T-helper 2 cell (primary cell): ENCODE results near the gene NMT2.

Experiments used
- DNase-seq, 5 experiments: peaks; one replicate each; pipeline versions ENCODE4 v3.0.0 to v3.0.0-alpha.2; 2012 to 2022

Gene NMT2

DNA sequence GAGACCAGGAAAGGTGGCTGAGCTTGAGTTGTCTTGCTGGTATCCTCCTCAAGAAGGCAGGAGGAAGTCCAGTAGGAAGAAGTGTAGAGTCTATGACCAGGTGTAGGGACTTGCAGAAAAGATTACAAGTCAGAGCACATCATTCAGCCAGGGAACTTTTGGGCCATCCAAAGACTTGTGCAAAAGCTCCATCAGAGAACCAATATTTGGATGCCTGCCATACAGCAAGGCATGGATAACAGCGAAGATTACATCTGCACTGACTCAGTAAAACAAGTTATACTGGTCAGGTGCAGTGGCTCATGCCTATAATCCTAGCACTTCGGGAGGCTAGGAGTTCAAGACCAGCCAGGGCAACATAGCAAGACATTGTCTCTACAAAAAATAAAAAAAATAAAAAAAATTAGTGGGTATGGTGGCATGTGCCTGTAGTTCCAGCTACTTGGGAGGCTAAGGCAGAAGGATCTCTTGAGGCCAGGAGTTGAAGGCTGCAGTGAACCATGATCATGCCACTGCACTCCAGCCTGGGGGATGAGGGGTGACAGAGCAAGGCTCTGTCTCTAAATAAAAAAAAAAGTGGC lies 13.2 kb upstream of the NMT2 start:
- DNase-seq = no peak

DNA sequence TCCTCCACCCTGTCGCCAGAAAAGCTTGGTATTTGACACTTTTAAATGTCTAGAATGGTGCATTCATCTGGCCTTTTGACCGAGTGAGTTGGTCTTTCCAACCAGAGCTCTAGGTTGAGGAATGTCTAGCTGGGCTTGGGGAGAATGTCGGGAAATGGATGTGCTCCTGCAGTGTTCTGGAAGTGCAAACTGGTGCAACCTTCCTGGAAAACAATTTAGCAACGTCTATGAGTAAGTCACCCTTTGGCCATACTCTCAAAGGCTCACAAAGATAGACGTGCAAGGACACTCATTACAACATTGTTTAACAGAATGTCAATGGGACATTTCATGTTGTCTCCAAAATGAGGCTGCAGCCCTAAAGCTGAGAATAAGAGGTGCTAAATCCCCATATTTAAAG lies 12.2 kb upstream of the NMT2 start:
- no peak for DNase-seq

DNA sequence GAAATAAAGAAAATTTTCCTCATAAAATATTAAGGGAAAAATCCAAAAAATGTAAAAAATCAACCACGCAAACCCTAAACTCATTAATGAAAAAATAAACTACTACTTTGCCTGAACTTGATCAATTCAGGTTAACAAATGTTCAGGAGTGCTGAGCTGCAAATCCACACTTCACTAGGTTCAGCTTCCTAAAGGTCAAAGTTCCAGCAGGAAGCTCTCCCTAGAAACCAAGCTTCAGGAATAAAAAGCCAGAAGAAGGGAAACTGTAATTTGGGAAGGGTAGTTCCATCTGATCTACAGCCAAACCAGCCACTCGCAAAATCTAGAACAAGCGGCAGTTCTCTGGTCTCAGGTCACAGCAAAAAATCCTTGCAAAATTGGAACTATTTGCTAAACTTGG lies 7.8 kb upstream of the NMT2 start:
- DNase-seq = no peak

DNA sequence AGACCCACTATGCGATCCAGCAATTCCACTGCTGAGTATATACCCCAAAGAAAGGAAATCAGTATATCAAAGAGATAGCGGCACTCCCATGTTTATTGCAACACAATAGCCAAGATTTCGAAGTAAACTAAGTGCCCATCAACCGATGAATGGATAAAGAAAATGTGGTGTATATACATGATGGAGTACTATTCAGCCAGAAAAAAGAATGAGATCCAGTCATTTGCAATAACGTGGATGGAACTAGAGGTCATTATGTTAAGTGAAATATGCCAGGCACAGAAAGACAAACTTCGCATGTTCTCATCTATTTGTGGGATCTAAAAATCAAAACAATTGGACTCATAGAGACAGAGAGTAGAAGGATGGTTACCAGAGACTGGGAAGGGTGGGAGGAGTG lies 7.1 kb upstream of the NMT2 start:
- no peak for DNase-seq

DNA sequence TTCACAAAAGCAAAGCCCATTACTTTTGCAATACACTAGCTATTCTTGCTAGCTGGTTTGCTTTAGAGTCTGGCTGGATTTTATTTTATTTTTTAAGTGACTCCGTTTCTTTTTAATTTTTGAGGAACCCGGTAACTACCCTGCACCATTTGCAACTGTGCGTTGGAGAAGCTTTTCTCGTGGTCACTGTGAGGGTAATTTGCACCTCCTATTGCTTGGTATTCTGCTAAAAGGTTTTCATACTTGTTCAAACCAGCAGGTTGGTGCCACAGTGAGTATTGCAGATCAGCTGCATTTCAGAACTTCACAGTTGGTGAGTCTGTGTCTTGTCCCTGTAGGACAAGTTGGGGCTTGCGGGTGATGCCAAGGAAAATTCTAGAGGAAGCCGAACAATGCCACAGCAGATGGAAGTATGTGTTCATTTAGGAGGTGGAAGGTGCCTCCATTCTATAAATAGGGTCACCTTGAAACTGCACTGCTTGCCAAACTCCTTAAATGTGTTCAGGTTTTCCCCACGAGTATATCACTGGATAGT lies 3.9 kb upstream of the NMT2 start:
- peak in 1 of 5 experiments; percentile 78 for DNase-seq

DNA sequence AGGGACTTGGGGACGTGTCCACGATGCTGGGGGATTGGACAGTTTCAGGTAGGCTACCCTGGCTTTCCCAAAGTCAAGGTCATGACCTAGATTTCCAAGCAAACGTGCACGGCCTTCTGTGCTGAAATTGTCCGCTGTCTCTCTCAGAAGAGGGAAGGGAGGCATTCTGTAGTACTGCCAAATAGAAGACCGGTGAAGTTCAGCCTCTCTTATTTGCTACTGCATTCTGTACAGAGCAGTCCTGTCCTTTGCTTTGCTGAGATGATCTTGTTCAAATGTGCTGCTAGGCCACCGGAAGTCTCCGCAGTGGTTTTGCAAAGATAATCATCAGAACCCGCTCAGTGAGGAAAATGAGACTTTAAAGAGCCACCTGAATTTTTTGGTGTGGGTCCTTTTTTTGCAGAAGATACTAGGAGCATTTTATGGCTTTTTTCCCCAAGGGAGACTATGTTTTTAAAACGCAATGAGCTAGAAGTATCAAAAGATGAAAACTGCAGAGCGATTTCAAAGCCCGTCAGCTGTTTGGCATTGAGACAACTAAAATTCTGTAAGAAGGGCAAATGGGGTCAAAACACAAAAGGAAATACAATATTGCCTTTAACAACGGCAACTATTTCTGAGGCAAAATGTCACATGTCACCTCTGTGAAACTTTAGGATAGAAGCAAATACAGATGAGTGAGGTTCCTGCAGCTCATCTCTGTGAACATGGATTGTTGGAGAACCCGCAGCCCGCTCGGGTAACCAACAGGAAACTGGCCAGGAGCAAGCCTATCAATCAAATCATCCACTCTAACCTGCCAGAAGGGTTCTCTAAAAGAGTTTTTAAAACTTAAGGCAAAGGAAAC lies 1.3 kb upstream of the NMT2 start:
- DNase-seq = peak in 4 of 5 experiments; percentile 4 to 95 (median 59)

DNA sequence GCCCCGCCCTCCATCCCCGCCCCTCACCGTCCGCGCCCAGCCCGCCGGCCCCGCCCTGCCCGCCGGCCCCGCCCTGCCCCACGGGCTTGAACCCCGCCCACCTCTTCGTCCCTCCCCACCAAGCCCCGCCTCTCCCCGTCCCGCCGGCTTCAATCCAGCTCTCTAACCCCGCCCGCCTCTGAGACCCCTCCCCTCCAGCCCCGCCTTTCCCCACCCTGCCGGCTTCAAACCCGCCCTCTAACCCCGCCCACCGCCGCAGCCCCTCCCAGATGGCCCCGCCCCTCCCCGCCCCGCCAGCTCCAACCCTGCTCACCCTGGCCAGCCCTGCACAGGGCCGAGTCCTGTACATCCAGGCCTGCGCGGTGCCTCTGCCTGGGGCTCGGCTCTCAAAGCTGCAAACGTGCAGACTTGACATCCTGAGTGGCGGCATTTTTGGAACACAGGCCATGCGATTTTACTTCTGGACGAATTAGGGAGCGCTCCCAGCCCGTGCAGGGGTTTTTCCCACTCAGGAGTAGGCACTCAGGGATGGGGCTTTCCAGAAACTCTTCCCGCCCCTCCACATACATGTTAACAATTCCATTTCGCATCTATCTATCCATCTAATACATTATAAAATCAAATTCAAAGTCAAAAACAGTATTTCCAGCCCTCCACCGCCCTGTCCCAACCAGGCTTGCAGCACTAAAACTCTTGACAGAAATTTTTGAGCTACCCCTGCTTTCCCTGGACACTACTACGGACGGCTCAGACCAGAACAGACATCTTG lies 477 bp upstream of the NMT2 start:
- DNase-seq = peak; percentile 87 to 97 (median 94)

DNA sequence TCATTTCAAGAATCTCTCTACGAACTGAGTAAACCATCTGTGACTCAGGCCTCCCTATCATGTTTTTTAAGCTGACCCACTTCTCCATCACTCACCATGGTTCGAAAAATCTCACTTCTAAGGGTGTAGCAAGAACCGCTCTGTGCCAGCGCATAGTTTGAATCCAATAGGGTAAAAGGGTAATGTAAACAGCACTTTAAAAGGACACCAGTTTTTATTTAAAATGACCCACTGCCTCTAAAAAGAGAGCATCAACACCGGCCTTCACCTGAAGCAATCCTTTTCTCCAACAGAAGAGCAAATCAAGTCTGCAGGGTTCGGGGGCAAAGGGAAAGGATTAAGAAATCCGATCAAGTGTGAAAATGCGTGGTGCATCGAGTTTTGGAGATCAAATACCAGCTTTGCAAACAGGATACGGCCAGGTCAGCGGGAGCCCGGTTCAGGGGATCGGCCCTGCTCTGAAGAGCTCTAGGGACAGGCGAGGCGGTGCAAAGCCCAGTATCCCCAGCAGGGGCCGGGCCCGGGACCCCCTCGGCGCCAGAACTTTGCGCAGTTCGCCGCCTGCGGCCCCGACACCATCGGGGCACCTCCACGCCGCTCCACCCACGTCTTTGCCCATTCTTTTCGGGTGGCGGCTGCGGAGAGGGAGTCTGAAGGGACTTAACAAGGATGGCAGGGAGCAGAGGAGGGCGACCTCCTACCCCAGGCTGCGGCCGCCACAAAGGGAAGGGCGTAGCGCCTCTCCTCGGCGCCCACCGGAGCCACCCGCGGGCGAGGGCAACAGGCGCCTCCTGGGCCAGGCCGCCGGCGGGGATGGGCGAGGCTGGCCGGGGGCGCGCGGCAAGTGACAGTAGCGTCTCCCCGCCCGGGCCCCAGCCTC lies 842 bp downstream of the NMT2 start:
- DNase-seq = peak; percentile 8 to 62 (median 27)

DNA sequence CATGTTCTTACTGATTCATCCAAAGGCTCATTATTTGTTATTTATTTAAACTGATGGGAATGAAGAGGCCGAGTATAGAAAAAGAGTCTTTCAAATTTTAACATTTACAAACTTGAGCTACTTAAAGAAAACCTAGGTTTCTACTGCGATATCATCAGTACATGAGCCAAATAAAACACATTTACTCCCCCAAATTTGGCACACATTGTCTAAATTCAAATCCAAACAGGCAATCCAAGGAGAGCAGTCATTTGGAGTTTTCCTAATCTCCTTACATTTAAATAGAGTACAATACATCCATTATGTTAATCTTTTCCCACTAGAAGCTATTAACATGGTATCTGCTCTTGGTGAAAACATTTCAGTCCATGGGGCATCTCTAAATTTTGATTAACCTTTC lies 2.2 kb downstream of the NMT2 start:
- no peak for DNase-seq

DNA sequence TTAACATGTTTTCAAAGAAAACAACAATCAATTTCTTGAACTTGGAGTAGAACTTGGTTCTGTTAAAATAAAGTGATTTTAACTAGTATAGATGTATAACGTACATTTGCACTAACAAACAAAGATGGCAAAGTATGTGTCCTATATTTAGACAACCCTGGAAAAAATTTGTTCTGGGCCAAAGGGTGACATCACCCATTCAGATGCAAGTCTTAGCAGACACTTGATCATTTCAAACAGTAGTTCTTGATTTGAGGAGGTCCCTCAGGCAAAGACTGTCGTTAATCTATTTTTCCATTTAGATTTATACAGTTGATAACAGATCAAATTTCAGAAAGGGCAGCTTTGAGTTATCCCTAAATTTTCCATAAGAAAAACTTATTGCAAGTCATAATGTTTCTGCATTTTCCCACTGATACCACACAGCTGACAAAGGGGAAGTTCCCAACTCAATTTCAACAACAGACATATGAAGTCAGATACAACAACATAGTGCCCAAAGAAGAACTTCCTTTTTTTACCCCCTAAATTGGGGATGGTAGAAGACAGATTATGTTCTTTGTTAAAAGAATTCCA lies 5.2 kb downstream of the NMT2 start:
- DNase-seq = no peak

DNA sequence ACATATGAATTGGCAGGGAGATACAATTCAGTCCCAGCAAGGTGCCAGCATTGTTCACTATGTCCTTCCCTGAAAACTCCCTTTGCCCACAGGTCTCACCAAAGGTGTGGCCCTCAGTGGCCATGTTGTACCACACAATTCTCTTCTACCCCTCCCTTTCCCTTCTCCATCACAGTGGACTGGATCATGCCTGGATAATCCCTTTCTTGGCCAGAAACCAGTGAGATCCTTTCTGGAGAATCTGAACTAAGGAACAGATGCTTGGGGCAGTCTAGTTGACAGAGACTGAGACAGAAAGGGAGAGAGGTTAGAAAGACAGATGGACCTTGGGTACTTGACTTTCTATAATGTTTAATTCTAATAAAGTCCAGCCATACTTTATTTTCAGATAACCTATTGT lies 9.5 kb downstream of the NMT2 start:
- no peak for DNase-seq

DNA sequence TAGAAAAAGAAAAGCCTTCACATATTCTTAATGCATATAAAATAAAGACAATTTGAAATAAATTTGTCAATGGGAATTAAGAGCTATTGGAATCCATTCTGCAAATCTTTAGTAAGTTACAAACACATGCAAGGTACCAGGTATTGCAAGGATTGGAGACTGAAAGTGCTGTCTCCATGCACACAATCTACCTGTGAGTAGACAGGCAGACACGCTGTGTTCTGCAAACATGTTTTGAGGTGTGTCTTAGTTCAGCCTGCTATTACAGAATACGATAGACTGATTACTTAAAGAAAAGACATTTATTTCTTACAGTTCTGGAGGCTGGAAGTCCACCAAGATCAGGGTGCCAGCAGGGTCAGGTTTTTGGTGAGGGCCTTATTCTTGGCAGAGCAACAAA lies 10.0 kb downstream of the NMT2 start:
- DNase-seq = no peak

DNA sequence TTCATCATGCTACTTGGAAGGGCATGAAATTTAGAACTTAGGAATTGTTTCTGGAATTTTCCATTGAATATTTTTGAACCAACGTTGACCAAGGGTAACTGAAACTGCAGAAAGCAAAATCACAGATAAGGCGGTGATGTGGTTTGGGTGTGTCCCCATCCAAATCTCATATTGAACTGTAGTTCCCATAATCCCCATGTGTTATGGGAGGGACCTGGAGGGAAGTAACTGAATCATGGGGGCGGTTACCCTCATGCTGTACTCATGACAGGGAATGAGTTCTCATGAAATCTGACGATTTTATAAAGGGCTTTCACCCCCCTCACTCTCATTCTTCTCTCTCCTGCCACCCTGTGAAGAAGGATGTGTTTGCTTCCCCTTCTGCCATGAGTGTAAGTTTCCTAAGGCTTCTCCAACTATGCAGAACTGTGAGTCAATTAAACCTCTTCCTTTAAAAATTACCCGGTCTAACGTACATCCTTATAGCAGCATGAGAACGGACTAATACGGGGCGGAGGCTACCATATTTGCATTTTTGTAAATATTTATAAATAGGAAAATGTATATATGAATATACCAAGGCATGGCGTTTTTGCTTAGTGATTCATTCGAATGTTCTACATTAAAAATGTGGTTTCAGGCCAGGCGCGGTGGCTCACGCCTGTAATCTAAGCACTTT lies 12.4 kb downstream of the NMT2 start:
- no peak for DNase-seq

DNA sequence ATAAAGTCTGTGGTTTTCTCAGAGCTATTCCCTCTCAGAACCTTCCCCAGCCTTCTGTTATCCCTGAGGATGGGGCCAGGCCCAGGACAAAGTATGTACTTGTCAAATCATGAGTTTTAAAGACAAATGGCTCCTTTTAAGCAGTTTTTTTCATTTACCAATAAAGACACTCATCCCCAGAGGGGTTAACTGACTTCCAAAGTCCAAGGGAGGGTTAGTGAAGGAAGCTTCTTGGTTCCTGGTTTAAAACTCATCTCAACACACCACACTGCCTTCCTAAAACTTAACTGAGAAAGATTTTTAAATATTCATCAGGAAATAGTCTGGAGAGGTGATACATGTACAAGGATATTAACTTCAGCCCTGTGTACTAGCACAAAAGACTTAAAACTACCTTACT lies 15.9 kb downstream of the NMT2 start:
- DNase-seq = no peak

DNA sequence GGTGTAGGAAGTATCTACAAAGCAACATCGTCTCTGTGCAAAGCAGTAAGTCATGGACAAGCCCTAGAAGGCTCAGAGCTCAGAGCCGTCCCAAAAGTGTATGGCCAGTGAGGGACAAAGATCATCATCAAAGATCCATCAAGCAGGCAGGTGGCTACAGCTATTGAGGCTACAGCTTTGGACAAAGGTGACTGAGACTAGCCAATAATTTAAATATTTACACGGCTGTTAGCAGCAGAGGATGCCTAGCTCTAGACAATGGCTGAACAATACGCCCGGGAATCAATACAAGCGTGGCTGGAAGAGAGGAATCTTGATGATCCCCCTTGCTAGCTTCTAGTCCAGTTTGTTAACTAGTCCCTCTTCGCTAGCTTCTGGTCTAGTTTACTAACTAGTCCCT lies 17.9 kb downstream of the NMT2 start:
- no peak for DNase-seq

DNA sequence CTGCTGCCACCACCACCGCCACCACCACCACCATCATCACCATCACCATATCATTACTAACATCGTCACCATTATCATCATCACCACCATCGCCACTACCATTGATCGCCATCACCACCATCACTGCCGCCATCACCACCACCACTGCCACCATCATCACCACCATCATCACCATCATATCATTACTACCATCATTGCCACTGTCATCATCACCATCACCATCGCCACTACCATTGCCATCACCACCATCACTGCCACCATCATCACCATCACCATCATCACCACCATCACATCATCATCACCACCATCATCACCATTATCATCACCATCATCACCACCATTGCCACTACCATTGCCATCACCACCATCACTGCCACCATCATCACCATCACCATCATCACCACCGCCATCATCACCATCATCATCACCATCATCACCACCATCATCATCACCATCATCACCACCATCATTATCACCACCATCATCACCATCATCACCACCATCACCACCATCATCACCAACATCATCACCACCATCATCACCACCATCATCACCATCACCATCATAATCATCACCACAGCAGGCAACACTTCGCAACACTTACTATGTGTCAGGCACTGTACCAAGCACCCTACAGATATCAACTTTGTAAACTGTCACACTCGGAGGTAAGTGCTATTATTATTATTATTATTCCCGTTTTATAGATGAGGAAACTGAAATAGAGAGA lies 19.3 kb downstream of the NMT2 start:
- DNase-seq = peak in 1 of 5 experiments; percentile 25

DNA sequence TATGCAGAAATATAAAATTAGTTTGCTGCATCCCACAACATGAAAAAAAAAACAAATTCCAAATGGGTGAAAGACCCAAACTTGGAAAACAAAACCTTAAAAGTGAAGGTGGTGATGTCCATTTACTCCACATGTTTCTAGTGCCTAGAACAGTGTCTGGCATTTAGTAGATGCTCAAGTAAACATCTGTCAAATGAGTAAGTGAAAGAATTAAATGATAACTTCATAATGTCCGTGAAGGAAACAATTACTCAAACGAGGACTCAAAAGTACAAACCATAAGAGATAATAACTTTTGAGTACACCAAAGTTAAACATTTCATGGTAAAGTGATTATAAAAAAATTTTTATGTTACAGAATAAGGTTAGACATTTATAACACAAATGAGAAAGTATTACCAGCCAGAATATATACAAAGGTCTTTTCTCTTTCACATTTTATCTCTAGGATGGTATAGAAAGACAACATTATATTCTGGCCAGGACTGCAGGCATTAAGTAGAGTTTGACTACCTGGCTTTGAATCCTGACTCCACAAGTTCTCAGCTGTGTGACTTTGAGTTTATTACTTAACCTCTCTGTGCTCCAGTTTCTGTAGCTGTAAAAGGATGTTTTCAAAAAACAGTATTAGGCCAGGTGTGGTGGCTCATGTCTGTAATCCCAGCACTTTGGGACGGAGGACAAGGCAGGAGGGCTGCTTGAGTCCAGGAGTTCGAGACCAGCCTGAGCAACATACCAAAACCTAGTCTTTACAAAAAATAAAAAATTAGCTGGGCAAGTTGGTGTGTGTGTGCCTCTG lies 20.7 kb downstream of the NMT2 start:
- peak in 1 of 5 experiments; percentile 44 for DNase-seq

DNA sequence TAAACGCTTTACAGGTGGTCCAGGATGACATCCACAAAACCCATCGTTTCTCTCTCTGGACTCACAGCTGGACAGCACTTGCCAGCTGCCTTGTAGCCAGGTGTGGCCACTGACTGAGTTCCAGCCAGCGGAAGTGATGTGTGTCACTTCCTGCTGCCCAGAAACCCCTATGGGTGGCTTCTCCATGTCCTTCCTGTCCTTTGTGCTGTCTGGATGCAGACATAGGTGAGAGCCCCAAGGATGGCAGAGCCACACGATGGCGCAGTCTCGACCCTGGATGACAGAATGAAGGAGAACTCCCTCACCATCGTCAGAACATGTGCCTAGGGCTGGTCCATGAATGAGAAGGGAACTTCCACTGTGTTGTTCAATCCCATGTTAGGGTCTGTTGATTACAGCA lies 22.1 kb downstream of the NMT2 start:
- DNase-seq = no peak

DNA sequence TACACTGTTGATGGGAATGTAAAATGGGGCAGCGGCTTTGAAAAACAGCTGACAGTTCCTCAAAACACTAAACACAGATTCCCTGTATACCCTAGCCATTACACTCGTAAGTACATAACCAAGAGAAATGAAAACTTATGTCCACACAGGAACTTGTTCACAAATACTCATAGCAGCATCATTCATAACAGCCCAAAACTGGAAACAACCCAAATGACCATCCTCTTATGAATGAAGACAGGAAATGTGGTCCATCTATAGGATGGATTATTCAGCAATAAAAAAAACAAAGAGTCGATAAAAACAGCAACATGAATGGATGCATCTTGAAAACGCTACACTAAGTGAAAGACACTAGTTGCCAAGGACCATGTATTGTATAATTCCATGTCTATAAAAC lies 23.7 kb downstream of the NMT2 start:
- DNase-seq = no peak
